Measurements from ENCODE around the gene ADGRB3.

The ADGRB3 gene

DNA sequence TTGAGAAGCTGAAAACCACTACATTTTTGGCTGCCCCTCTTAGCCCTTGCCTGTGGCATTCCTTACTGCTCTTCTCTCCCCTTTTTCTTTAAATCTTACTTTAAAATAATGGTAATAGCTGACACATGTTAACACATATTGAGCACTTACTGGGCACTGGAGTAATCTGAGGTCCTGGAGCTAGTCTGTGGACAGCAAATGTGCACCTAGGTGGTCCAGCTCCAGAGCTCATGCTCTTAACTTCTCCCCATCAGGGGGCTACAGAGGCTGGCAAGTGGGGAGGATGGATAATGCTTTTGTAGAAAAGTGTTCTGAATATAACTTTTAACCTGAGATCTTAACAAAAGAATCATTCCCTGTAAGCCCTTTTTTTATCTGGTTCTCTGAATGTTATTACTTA lies 74.8 kb downstream of the ADGRB3 start:
- no peak for DNase-seq

GRCh38 chr6:68710496-68710895 lies 75.4 kb downstream of the ADGRB3 start:
- no peak for DNase-seq

DNA sequence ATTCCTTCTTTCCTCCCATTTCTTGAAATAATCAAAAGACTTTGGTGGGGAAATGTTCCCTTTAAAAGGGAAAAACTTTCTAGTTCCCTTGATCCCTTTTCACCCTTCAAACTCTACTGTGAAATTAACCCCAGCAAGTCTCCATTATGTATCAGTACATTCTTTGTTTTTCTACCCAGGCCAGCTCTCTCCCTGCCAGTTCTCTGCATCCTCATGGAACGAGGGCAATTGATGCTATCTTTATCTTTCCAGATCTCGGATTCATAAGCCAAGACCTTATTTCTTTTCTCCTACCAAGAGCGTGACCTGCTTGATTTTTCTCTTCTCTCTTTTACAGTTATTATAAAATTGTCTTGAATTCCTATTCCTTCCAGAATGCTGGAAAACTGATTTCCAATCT lies 75.8 kb downstream of the ADGRB3 start:
- no peak for DNase-seq

DNA sequence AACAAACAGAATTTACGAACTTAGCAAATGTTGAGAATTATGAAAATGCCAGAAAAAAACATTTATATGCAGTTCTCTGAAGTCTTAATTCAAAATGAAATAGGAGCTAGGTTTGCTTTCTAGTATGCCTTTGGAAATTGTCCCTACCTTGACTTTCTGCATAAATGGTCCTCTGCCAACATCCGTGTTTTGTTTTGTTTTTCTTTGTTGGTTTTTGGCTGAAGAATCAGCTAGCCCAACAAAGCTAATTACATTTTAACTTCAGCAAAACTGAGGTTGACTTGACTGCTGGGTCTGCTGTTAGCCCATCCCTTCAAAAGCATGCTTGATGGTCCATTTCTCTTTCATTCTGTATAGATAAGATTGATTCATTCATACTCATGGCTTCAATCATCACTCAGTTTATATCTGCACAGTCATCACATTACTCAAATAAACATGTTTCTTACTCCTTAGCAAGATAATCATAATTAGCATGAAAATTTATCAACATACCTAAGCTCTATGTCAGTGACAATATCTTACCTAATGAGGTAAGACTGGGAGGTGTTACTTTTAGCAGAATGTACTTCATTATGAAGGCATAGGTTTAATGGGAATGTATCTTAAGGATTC lies 76.4 kb downstream of the ADGRB3 start:
- no peak for DNase-seq

DNA sequence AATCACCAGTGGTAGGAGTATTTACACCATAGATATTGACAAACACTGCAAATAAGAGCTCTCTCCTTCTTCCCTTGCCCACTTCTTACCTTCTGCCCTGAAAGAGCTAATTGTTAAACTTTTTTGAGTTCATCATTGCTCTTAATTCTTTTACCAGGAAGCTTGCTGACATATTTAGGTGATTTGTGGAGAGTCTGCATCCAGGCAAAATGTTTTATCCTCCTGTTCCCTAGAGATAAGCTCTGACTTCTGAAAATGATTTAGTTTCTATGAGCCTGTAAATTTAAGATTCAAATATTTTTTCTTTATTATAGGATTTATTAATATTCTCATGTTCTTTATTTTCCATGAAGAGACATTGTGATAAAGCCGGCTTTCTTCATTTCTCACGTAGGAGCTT lies 81.5 kb downstream of the ADGRB3 start:
- no peak for DNase-seq

DNA sequence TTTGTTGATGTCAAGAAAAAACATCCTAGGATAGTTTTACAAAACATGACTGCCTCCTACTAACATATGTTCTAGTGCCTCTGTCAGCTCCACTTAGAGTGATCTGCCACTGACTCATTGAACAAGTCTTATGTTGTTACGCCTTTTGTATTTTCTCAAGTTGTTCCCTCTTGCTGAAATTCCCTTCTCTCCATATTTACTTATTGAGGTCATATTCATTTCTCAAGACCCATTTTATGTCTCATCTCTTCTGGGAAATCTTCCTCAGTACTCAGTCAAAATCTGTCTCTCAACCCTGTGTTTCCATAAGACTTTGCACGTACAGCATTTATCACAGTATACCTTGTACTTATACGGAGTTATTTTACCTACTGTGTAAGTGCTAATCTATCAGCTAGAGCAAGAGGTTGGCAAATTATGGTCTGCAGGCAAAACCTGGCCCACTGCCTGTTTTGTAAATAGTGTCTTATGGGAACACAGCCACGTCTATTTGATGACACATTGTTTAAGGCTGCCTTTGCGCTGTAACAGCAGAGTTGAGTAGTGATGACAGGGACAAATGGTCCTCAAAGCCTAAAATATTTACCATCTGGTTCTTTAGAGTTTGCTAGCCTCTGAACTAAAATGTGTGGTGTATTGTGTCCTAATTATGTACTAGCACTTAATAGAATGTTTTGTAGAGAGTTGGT lies 83.4 kb downstream of the ADGRB3 start:
- DNase-seq: no peak

GRCh38 chr6:68719761-68720160 lies 84.7 kb downstream of the ADGRB3 start:
- no peak for DNase-seq

- DNase-seq: no peak
Observed at GRCh38 chr6:68722891-68723527, 87.9 kb downstream of the ADGRB3 start.

DNA sequence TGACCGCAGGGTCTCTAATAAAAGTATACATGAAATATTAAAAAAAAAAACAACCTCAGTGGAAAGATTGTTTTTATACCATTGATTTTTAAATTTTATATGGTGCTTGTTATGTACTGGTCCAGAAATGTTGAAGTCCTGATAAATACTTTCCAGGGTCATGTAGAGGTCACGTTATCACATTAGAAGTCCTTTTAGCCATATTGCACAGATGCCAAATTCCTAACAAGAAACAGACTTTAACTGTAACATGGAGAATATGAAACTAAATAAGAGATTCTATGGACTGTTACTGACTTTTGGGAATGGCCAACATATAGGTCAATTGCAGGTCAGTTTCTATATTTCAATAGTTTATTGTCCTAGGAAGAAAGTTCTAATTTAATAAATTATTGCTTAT lies 89.0 kb downstream of the ADGRB3 start:
- DNase-seq: no peak

DNA sequence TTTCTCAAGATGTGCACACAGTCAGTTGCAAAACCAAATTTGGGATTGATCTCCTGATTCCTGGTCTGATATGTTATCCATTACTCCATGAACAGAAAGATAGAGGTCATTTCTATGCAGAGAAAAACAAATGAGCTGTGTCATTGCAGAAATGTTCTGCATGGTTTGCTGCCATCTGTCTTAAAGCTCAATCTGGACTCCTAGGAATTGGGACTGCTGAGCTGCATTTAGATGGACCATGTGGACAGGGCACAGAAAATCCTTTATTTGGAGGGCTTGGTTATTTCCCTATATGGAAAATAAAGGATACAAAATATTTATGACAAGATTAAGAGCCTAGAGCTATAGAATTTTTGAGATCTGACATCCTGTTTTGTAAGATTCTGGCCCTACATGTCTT lies 91.3 kb downstream of the ADGRB3 start:
- no peak for DNase-seq

- DNase-seq: no peak
Observed at GRCh38 chr6:68726992-68727391, 91.9 kb downstream of the ADGRB3 start.

DNA sequence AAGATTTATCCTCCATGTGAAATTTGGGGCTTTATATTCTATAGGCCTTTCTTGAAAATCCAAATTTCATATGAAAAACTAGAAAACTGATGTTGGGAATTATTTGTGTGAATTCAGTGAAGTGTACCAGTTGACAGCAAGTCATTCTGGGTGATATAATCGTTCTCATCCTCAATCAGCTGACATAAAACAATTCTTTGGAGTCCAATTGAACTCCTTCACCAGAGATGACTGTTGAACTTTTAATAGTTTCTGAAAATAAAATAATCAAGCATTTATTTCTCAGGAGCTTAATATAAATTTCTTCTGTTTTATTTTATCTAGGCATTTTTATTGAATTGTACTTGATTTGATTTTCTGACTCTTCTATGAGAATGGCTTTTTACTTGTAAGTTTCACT lies 92.6 kb downstream of the ADGRB3 start:
- no peak for DNase-seq

- DNase-seq: no peak
Observed at GRCh38 chr6:68728159-68728979, 93.3 kb downstream of the ADGRB3 start.

DNA sequence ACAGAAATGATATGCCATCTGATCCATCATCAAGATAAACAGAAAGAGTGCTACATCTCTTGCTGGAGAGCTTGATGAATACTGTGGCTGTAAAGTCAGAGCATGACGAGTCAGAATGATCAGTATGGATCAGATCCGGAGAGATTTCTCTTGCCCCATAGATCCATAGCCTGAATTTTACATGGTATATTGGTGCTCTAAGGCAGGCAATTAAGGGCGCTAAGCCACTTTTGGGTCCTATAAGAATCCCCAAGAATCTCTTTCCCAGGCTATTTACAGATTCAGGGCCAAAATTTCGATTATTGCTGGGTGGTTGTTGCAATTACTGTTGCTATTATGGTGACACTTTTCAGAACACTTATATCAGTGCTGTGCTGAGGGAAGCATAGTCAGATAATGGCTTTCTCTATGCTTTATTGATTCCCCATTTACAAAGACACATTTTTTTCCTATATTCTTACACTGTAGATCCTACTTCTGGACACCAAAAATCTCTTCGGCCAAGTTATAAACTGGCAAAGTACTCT lies 94.4 kb downstream of the ADGRB3 start:
- DNase-seq: no peak

- DNase-seq: no peak
Observed at GRCh38 chr6:68730291-68731054, 95.4 kb downstream of the ADGRB3 start.

GRCh38 chr6:68732423-68732822 lies 97.3 kb downstream of the ADGRB3 start:
- DNase-seq: no peak

GRCh38 chr6:68735866-68736265 lies 100.8 kb downstream of the ADGRB3 start:
- no peak for DNase-seq

GRCh38 chr6:68737061-68737460 lies 102.0 kb downstream of the ADGRB3 start:
- DNase-seq: no peak

- no peak for DNase-seq
Observed at GRCh38 chr6:68738039-68738438, 103.0 kb downstream of the ADGRB3 start.

- DNase-seq: no peak
Observed at GRCh38 chr6:68740828-68741500, 105.9 kb downstream of the ADGRB3 start.

DNA sequence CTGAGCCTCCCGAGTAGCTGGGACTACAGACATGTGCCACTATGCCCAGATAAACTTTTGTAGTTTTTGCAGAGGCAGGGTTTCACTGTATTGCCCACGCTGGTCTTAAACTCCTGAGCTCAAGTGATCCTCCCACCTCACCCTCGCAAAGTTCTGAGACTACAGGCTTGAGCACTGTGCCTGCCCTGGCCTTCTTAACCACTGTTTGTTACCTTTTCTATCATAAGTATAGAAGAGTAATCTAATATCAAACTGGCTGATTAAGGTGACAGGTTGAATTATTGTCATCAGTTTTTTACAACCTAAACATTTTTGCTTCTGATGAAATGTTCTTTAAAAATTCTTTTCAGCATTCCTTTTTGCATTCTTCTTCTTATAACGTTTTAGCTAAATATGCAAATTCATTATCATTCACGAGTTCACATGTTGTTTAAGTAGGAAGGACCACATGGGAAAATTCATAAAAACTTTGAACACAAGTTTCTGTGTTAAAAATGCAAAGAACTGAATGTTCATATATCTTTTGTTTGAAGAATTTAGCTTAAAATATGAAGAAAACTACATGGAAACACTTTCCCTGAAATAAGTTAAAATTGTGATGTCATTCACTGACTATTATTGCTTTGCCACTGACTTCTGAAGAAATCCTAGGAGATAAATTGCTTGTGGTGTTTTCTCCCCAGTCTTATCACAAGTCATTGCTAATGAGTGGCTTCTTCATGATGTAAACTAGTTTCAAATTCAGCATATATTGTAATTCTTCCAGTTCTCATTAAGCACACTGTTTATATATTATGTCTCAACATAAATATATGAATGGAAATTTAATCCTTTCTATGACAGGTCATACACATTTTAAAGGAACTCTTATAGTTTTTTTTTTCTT lies 106.7 kb downstream of the ADGRB3 start:
- DNase-seq: no peak
